GM12891 (cell line): ENCODE results near the gene EFCAB11. TPM values are rescaled to one million over a fixed set of nuclear protein-coding genes. Genes with fewer than 3 reads are reported as not detected.

Experiments
- DNase-seq: peaks from one replicate; pipeline ENCODE4 v3.0.0; 2011; ENCODE audit warnings: low spot score; ENCODE audit not compliant: insufficient read length
- FAIRE-seq: peaks from 2 replicates; lab custom pipeline; 2011; peaks lifted over from hg19 to GRCh38; lab: Jason Lieb, UNC
- PAX5 ChIP-seq: IDR thresholded peaks from 2 replicates; pipeline ENCODE4 v1.6.1; 2011; ENCODE audit warnings: low read length, moderate library complexity, mild to moderate bottlenecking; ENCODE audit not compliant: insufficient read depth, severe bottlenecking
- POLR2A ChIP-seq: IDR thresholded peaks from 2 replicates; pipeline ENCODE4 v1.6.1; 2011; ENCODE audit warnings: low read depth, low read length, control low read depth
- POLR2AphosphoS5 ChIP-seq: IDR thresholded peaks from 2 replicates; pipeline ENCODE4 v1.6.1; 2011; ENCODE audit warnings: low read depth, low read length, control low read depth
- POU2F2 ChIP-seq: IDR thresholded peaks from 2 replicates; pipeline ENCODE4 v1.6.1; 2011; ENCODE audit warnings: low read depth, mild to moderate bottlenecking, control low read depth, low read length, moderate library complexity
- SPI1 ChIP-seq: IDR thresholded peaks from 2 replicates; pipeline ENCODE4 v1.6.1; 2011; ENCODE audit warnings: low read depth, low read length, control low read depth
- TAF1 ChIP-seq: IDR thresholded peaks from 2 replicates; pipeline ENCODE4 v1.6.1; 2011; ENCODE audit warnings: low read depth, low read length, control low read depth
- polyA plus RNA-seq: library from polyadenylated mRNA; unstranded; fragments of >200 nt; gene quantifications from one replicate; pipeline ENCODE4 v1.2.1, GENCODE V29; 2012; ENCODE audit warnings: low read depth, missing spikeins, inconsistent platforms; ENCODE audit not compliant: missing spikeins

Gene EFCAB11
- polyA plus RNA-seq, result 16.6 TPM

GRCh38 chr14:89954070-89955021 lies at the start of gene EFCAB11:
TSS of gene EFCAB11 (minus strand) at chr14:89954730. CDS start at chr14:89954660, 70 bp downstream.
- DNase-seq (peak; percentile 76), FAIRE-seq (peak; percentile 98)
- TF ChIP-seq POLR2AphosphoS5 (peak; percentile 41; the same call in 1 of the 2 replicates), POLR2A (peak; percentile 64; the same call in 1 of the 2 replicates), TAF1 (no peak), SPI1 (peak; percentile 58)

GRCh38 chr14:90003526-90004307 lies 49.2 kb upstream of the EFCAB11 start:
- DNase-seq (no peak), FAIRE-seq (no peak)
- TF ChIP-seq POLR2AphosphoS5, result no peak
- TF ChIP-seq SPI1, result no peak
- no peak for TF ChIP-seq PAX5
- no peak for TF ChIP-seq TAF1
- no peak for TF ChIP-seq POU2F2
- no peak for TF ChIP-seq POLR2A

GRCh38 chr14:90000935-90001334 lies 46.4 kb upstream of the EFCAB11 start:
- TF ChIP-seq POU2F2 (no peak), PAX5 (no peak), POLR2AphosphoS5 (no peak), TAF1 (no peak), POLR2A (no peak), SPI1 (no peak)
- FAIRE-seq (no peak), DNase-seq (no peak)

- no peak for TF ChIP-seq TAF1
- TF ChIP-seq POU2F2, result no peak
- TF ChIP-seq SPI1, result no peak
- TF ChIP-seq POLR2AphosphoS5, result no peak
- TF ChIP-seq PAX5, result no peak
- no peak for TF ChIP-seq POLR2A
- FAIRE-seq (no peak), DNase-seq (no peak)
Measured at GRCh38 chr14:89996963-89997362, 42.4 kb upstream of the EFCAB11 start.

- FAIRE-seq (no peak), DNase-seq (no peak)
- TF ChIP-seq PAX5, result no peak
- no peak for TF ChIP-seq POLR2A
- no peak for TF ChIP-seq POLR2AphosphoS5
- no peak for TF ChIP-seq TAF1
- TF ChIP-seq POU2F2, result no peak
- TF ChIP-seq SPI1, result no peak
Measured at GRCh38 chr14:89992273-89992672, 37.7 kb upstream of the EFCAB11 start.

GRCh38 chr14:89990623-89991275 lies 36.2 kb upstream of the EFCAB11 start:
- DNase-seq (no peak), FAIRE-seq (no peak)
- TF ChIP-seq SPI1 (no peak), TAF1 (no peak), POU2F2 (no peak), POLR2A (no peak), POLR2AphosphoS5 (no peak)

GRCh38 chr14:89990218-89990617 lies 35.7 kb upstream of the EFCAB11 start:
- TF ChIP-seq PAX5 (no peak), SPI1 (no peak), POLR2A (no peak), POU2F2 (no peak), TAF1 (no peak), POLR2AphosphoS5 (no peak)
- DNase-seq (no peak), FAIRE-seq (no peak)

- TF ChIP-seq TAF1 (no peak), SPI1 (no peak), PAX5 (no peak), POLR2A (no peak), POU2F2 (no peak), POLR2AphosphoS5 (no peak)
- FAIRE-seq, result no peak
- no peak for DNase-seq
Measured at GRCh38 chr14:89988787-89989186, 34.3 kb upstream of the EFCAB11 start.

GRCh38 chr14:89987161-89987475 lies 32.6 kb upstream of the EFCAB11 start:
- FAIRE-seq, result no peak
- no peak for DNase-seq
- TF ChIP-seq POU2F2 (no peak), TAF1 (no peak), POLR2AphosphoS5 (no peak), PAX5 (no peak), SPI1 (no peak), POLR2A (no peak)
